HL-60/S4 (cell line): ENCODE results near the gene SHH.

Experiments used
- in situ Hi-C: fragments of 300-500 bp; cut with MboI; formaldehyde crosslinking; loops from 2 replicates; pipeline ENCODE4 v1.14.3; 2022; ENCODE audit warnings: low sequenced_read_pairs

The SHH gene

DNA sequence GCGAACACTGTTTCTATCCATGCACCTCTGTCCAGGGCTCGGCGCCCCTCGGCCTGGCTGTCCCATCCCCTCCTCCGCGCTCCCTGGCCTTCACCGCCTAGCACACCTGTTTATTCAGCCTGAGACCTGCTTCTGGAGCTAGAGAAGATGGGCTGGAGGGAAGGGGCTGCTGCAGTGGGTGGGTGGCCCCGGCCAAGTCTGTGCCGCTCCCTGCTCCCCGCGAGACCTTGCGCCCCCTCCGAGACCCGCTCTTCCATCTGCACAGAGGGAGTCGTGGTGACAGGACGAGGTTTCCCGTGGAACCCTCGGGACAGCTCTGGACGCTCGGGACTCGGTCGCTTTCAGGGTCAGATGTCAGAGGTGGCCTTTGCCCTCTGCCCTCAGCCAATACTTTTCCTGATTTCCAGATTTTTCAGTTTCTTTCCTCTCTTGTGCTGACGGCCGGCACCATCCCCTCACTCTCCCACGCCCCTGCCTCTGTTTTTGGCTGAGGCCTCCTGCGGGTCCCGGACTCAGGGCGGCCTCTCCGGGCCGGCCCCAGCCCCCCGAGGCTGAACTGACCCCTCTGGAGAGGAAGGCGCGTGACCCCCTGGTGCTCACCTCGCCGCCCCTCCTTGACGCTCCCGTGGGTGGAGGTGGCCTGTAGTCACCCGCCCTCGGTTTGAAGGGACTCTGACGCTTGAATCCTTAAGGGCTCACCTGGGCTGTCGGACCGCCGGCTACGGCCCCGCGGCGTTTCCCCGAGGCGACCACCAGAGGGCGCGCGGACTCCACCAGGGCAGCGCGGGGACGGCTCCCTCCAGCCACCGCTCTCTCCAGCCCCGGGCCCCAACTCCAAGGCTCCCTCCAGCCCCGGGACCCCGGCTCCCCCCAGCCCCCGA, 15.6 kb downstream of the SHH start:
- in situ Hi-C loops: no loop called here

DNA sequence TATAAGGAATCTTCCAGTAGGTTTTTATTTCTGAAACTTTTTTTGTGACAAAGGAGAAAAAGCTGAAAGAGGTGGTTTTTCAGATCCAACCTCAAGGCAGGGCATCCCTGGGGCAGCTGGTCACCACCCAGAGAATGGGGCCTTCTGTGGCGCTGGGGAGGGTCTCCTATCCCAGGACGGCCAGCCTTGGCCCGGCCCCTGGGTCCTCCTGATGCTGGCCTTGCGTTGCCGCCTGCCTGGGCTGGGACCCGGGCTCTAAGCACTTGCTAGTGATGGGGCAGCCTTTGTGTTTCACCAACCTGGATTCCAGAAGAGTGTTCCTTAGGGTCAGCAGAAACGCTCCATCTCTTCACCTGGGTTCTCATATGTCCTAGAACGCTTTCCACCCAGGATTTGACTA, 16.3 kb downstream of the SHH start:
- in situ Hi-C loops: no loop called here

DNA sequence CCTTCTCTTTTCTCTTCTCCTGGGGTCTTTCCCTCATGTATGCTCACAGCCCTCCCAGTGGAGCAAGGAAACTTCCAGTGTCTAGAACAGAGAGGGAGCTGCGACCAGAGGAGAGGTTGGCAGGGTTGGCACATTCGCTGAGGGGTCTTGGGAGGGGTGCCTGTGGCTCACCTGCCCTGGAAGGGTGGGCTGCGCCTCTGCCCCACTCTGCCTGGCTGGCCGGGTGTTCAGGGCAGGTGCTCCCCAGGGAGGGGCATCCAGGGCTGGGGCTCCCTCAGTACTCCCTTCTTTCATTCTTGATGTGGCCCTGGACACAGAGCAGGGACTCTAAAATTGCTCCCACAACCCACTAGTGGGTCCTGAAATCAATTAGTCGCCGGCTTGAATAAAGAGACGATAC, 16.9 kb downstream of the SHH start:
- in situ Hi-C loops: no loop called here

DNA sequence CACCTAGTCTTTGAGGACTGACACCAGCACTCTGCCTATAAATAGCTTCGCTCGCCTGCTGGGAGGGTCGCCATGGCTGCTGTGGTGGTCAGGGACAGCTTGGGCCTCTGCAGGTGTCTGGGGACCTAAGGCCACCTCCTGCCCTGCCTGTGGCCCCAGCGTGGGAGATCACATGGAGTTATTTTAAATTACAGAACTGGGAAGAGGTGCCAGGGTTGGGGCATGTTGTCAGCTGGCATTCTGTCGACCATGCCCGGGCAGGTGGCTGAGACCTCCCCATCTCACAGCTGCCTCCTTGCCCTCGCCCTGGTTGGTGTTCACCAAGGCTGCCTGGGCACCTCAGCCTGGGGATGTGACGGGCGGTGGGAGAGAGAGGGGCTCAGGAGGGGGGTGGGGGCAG, 18.1 kb downstream of the SHH start:
- in situ Hi-C loops: no loop called here

GRCh38 chr7:155793720-155794119, 18.5 kb downstream of the SHH start:
- in situ Hi-C loops: no loop called here

DNA sequence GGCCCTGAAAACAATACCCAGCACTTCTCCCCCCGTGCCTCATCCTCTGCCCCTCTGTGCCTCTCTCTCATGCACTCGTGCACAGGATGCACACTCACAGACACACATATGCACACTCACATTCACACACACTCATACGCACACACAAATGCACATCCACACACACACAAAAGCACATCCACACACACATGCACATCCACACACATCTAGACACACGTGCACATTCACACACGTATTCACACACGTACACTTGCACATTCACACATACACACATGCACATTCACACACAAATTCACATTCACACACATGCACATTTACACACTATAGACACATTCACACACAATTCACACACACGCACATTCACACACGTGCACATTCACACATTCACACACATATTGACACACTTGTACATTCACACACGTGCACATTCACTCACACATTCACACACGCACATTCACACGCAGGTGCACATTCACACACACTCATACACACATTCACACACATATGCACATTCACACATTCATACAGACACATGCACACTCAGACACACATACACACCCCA, 19.2 kb downstream of the SHH start:
- in situ Hi-C loops: no loop called here

DNA sequence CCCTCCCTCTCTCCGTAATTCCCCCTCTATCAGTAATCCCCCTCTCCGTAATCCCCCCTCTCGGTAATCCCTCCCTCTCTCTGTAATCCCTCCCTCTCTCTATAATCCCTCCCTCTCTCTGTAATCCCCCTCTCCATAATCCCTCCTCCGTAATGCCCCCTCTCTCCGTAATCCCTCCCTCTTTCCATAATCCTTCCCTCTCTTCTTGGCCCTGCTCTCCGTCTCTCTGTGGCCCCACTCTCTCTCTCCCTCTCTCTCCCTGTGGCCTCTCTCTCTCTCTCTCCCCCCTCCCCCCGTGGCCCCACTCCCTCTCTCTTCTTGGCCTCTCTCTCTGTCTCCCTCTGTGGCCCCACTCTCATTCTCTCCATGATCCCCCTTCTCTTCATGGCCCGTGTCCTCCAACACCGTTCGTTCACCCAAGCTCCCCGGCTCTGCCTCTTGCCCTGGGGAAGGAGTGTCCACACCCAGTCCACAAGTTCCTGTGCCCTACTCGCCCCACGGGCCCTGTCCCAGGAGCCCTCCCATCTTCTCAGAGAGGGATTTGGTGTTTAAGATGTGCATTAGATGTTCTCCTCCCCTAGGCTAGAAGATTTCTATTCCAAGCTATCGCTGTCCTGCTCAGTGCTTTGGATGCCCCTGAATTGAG, 19.8 kb downstream of the SHH start:
- in situ Hi-C loops: no loop called here

DNA sequence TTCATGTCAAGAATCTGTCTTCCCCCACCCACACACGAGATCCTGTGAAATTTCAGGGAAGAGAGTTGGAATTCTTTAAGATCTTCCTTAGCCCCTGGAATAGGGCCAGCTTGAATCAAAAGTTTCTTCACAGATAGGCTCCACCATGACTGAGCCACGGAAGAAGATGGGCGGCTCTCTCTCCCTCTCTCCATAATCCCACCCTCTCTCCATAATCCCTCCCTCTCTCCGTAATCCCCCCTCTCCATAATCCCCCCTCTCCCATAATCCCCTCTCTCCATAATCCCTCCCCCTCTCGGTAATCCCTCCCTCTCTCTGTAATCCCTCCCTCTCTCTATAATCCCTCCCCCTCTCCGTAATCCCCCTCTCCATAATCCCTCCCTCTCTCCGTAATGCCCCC, 20.4 kb downstream of the SHH start:
- in situ Hi-C loops: no loop called here

DNA sequence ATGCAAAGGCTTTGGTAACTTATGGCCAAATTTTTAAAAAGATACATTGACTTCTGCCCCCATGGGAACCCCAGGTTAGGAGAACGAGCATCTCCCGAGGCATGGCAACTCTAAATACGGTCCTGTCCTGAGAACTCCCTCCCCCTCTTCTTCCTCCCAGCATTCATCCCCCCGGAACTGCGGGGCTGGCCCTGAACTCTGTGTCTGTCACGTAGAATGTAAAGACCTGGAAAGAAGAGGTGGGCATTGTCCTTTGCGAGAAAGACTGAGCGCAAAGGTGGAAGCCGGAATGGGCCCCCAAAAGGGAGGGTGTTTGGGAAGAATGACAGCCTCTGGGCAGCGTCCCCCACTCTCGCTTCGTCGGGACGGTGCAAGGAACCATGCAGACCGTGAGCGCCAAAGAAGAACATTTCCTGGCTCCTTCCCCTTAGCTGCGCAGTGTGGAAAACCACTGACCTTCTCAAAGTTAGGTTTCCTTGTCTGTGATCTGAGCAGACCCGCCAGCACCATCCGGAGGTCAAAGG, 21.0 kb downstream of the SHH start:
- in situ Hi-C loops: no loop called here

DNA sequence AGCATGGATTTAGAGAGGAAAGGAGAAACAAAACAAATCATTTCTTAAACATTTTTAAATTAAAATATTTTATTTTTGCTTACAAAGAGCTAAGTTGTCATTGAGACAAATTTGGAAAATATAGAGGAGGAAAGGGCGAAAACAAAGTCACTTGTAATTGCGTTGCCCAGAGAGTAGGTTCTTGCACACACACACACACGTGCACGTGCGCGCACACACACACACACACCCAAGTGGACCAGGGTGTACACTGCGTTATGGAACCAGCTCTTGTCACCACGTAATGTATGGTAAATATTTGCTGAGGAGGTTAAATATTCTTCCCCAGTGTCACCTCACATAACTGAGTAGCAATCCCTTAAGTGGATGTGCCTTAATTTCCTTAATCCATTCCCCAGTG, 21.6 kb downstream of the SHH start:
- in situ Hi-C loops: no loop called here

GRCh38 chr7:155789001-155789725, 23.1 kb downstream of the SHH start:
- in situ Hi-C loops: no loop called here

DNA sequence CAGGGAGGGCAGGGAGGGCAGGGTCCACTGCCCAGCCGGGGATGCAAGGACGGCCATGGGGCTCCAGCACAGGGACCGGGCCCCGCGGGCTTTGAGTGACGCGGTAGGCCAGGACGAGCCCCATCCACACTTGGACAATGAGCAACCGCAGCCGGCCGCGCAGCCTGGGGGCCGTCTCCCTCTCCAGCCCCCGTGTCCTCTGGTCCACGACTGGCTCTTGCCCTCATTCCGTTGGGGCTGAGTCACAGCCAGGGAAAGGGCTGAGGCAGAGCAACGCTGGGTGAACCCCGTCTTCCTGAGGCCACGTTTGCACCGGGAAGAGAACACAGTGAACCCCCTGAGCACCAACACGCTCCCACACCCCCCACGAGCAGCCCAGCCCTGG, 23.7 kb downstream of the SHH start:
- in situ Hi-C loops: no loop called here

GRCh38 chr7:155787171-155787851, 25.0 kb downstream of the SHH start:
- in situ Hi-C loops: no loop called here

DNA sequence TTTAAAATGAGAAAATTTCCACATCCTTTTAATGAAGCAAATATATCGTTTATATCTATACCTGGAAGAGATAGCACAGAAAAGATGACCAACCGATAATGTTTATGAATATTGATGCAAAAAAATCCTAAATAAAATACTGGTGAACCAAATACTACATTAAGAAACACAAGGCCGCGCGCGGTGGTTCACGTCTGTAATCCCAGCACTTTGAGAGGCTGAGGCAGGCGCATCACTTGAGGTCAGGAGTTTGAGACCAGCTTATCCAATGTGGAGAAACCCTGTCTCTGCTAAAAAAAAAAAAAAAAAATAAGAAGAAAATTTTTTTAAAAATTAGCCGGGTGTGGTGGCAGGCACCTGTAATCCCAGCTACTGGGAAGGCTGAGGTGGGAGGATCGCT, 25.8 kb downstream of the SHH start:
- in situ Hi-C loops: no loop called here

DNA sequence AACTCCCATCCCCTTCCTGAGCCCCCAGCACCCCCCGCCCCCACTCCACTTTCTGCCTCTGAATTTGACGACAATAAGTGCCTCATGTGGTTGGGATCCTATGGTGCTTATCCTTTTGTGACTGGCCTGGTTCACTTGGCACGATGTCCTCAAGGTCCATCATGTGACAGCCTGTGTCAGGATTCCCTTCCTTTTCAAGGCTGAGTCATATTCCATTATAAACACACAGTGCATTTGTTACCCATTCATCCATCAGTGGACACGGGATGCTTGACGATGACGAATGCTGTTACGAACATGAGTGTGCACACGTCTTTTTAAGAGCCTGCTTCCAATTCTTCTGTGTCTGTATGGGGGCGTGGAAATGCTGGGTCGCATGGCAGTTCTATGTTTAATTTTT, 26.7 kb downstream of the SHH start:
- in situ Hi-C loops: no loop called here

DNA sequence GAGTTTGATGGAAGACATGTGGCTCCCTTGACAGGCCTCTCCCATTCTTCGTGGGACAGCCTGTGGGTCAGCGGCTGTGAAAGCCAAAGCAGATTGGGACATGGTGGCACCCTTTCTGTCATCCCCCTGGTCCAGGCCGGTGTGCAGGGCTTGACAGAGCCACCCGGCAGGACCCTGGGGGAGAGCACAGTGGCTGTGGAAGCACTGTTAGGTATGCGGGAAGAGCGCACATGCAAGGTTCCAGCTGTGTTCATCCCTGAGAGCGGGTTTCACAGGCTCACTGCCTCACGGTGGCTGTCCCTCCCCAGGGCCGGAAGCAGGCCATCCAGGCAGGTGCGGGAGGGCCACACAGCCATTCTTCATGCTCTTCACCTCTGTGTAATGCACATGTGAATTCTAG, 29.8 kb downstream of the SHH start:
- in situ Hi-C loops: no loop called here

GRCh38 chr7:155781433-155781832, 30.8 kb downstream of the SHH start:
- in situ Hi-C loops: no loop called here

GRCh38 chr7:155780884-155781283, 31.4 kb downstream of the SHH start:
- in situ Hi-C loops: no loop called here

GRCh38 chr7:155778349-155778748, 33.9 kb downstream of the SHH start:
- in situ Hi-C loops: no loop called here

- in situ Hi-C loops: no loop called here
Measured at GRCh38 chr7:155776606-155777005, 35.7 kb downstream of the SHH start.

DNA sequence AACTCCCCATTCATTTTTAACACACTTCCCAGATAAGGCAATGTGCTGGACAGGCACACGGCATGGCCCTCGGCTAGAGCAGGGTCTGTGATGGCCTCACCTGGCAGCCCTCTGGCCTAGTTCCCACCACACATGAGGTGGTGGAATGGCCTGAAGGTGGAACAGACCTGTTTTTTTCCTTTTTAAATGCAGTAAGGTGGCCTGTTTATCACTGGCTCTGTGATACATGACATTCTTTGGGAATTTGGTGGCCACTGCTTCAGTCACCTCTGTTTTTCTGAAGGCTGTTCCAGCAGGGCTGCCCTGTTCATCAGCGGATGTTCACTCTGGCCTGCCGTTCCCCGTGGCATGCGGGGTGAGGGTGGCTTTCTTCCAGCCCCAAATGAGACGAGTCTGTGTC, 36.6 kb downstream of the SHH start:
- in situ Hi-C loops: no loop called here
